MM.1S (cell line): Measurements from ENCODE around the gene MAGI1.

ENCODE experiments used
- DNase-seq: peaks from one replicate; pipeline ENCODE4 v3.0.0-alpha.2; 2015
- H2AFZ ChIP-seq: fragments of 300-600 bp; sonication (generic); 2 replicates; pipeline ENCODE4 v1.6.0; 2016; ENCODE audit warnings: antibody characterized with exemption, low read length
- H3F3A ChIP-seq: fragments of 300-600 bp; sonication (generic); 2 replicates; pipeline ENCODE4 v1.6.1; 2016; ENCODE audit warnings: mild to moderate bottlenecking, antibody characterized with exemption, low read length, moderate library complexity, mixed read lengths; ENCODE audit not compliant: insufficient read depth
- H3K27ac ChIP-seq: fragments of 300-600 bp; sonication (generic); 2 replicates; pipeline ENCODE4 v1.5.1; 2016; ENCODE audit warnings: mild to moderate bottlenecking, low read length
- H3K27me3 ChIP-seq: fragments of 300-600 bp; sonication (generic); replicated peaks from 2 replicates; pipeline ENCODE4 v1.6.0; 2016; ENCODE audit warnings: low read length; ENCODE audit not compliant: insufficient read depth
- H3K36me3 ChIP-seq: fragments of 300-600 bp; sonication (generic); replicated peaks from 2 replicates; pipeline ENCODE4 v1.6.1; 2016; ENCODE audit warnings: mild to moderate bottlenecking, low read length, mixed read lengths; ENCODE audit not compliant: insufficient read depth
- H3K4me1 ChIP-seq: fragments of 300-600 bp; sonication (generic); 2 replicates; pipeline ENCODE4 v1.6.1; 2016; ENCODE audit warnings: low read length, mixed read lengths
- H3K4me2 ChIP-seq: fragments of 300-600 bp; sonication (generic); 2 replicates; pipeline ENCODE4 v1.6.0; 2016; ENCODE audit warnings: low read depth, low read length
- H3K4me3 ChIP-seq: fragments of 300-600 bp; sonication (generic); 2 replicates; pipeline ENCODE4 v1.5.1; 2016; ENCODE audit warnings: low read length, mixed read lengths
- H3K79me2 ChIP-seq: fragments of 300-600 bp; sonication (generic); 2 replicates; pipeline ENCODE4 v1.6.1; 2016; ENCODE audit warnings: mixed run types, low read length, mixed read lengths
- H3K9ac ChIP-seq: fragments of 300-600 bp; sonication (generic); 2 replicates; pipeline ENCODE4 v1.6.1; 2016; ENCODE audit warnings: low read length, mixed read lengths
- H3K9me2 ChIP-seq: fragments of 300-600 bp; sonication (generic); replicated peaks from 2 replicates; pipeline ENCODE4 v1.6.1; 2016; ENCODE audit warnings: mild to moderate bottlenecking, low read length, mixed read lengths; ENCODE audit not compliant: insufficient read depth
- H3K9me3 ChIP-seq: fragments of 300-600 bp; sonication (generic); replicated peaks from 2 replicates; pipeline ENCODE4 v1.6.1; 2016; ENCODE audit warnings: mild to moderate bottlenecking, low read length, mixed read lengths; ENCODE audit not compliant: insufficient read depth
- H4K20me1 ChIP-seq: fragments of 300-600 bp; sonication (generic); 2 replicates; pipeline ENCODE4 v1.6.1; 2016; ENCODE audit warnings: mild to moderate bottlenecking, low read length, moderate library complexity, mixed read lengths; ENCODE audit not compliant: insufficient read depth
- CTCF ChIP-seq: fragments of 300-600 bp; sonication (generic); IDR thresholded peaks from 2 replicates; pipeline ENCODE4 v1.5.1; 2016; ENCODE audit warnings: antibody characterized with exemption, low read length, mixed read lengths
- EZH2 ChIP-seq: fragments of 300-600 bp; sonication (generic); optimal IDR thresholded peaks from 2 replicates; pipeline ENCODE3; 2017; ENCODE audit warnings: low read depth, mild to moderate bottlenecking, antibody characterized with exemption, low read length, mixed read lengths
- EZH2phosphoT487 ChIP-seq: fragments of 300-600 bp; sonication (generic); IDR thresholded peaks from 2 replicates; pipeline ENCODE4 v1.6.1; 2018; ENCODE audit warnings: antibody characterized with exemption, low read length

Gene MAGI1

GRCh38 chr3:65408531-65409175 is 630.1 kb downstream of the MAGI1 start:
- DNase-seq, result no peak
- no peak overlapping the region for H3K4me3 ChIP-seq
- H3F3A ChIP-seq, result no peaks in the 10 kb centered on the region
- no peak overlapping the region for H3K4me2 ChIP-seq
- no peaks in the 10 kb centered on the region for H3K27me3 ChIP-seq
- H3K27ac ChIP-seq, result no peak overlapping the region
- no peaks in the 10 kb centered on the region for H3K4me1 ChIP-seq
- H3K36me3 ChIP-seq, result no peaks in the 10 kb centered on the region
- H4K20me1 ChIP-seq, result no peaks in the 10 kb centered on the region
- no peak overlapping the region for H3K9ac ChIP-seq
- no peaks in the 10 kb centered on the region for H3K79me2 ChIP-seq
- no peaks in the 10 kb centered on the region for H3K9me2 ChIP-seq
- no peak overlapping the region for H2AFZ ChIP-seq
- TF ChIP-seq EZH2, result no peak
- no peak for TF ChIP-seq EZH2phosphoT487
- TF ChIP-seq CTCF, result no peak
- H3K9me3 ChIP-seq, result no peaks in the 10 kb centered on the region

- no peak overlapping the region for H2AFZ ChIP-seq
- H3K4me1 ChIP-seq, result no peaks in the 10 kb centered on the region
- no peaks in the 10 kb centered on the region for H3K36me3 ChIP-seq
- H3F3A ChIP-seq, result no peaks in the 10 kb centered on the region
- no peaks in the 10 kb centered on the region for H3K79me2 ChIP-seq
- no peak for TF ChIP-seq CTCF
- H3K4me2 ChIP-seq, result no peak overlapping the region
- H3K27ac ChIP-seq, result no peak overlapping the region
- no peaks in the 10 kb centered on the region for H4K20me1 ChIP-seq
- no peak overlapping the region for H3K4me3 ChIP-seq
- DNase-seq, result no peak
- H3K9me3 ChIP-seq, result no peaks in the 10 kb centered on the region
- H3K9ac ChIP-seq, result no peak overlapping the region
- H3K9me2 ChIP-seq, result no peaks in the 10 kb centered on the region
- H3K27me3 ChIP-seq, result no peaks in the 10 kb centered on the region
Observed at GRCh38 chr3:65406470-65406869, 632.2 kb downstream of the MAGI1 start.

GRCh38 chr3:65402597-65402996 is 636.1 kb downstream of the MAGI1 start:
- no peak overlapping the region for H3K4me3 ChIP-seq
- H3K27ac ChIP-seq, result no peak overlapping the region
- no peak overlapping the region for H3K9ac ChIP-seq
- H3K36me3 ChIP-seq, result no peaks in the 10 kb centered on the region
- H4K20me1 ChIP-seq, result no peaks in the 10 kb centered on the region
- TF ChIP-seq CTCF (no peak), EZH2phosphoT487 (no peak), EZH2 (no peak)
- no peaks in the 10 kb centered on the region for H3K79me2 ChIP-seq
- H3K4me1 ChIP-seq, result no peaks in the 10 kb centered on the region
- no peaks in the 10 kb centered on the region for H3F3A ChIP-seq
- H3K4me2 ChIP-seq, result no peak overlapping the region
- H3K9me2 ChIP-seq, result no peaks in the 10 kb centered on the region
- H3K9me3 ChIP-seq, result no peaks in the 10 kb centered on the region
- H2AFZ ChIP-seq, result no peak overlapping the region
- no peak for DNase-seq
- H3K27me3 ChIP-seq, result no peaks in the 10 kb centered on the region
